Activated T-cell treated with anti-CD3 and anti-CD28 coated beads for 1 hour (primary cell): ENCODE measurements around the gene SPSB1.
"Not testable (repeated sequence)": the region's sequence is repeated elsewhere in the genome, so short reads cannot be mapped to it uniquely, and the experiment has no call there.

Source experiments
- DNase-seq: peaks from one replicate; pipeline ENCODE4 v3.0.0-alpha.2; 2020; ENCODE audit warnings: low read depth

Gene SPSB1

GRCh38 chr1:9366943-9367780, 74.5 kb downstream of the SPSB1 start:
- no peak for DNase-seq

- no peak for DNase-seq
These were observed 75.1 kb downstream of the SPSB1 start for GRCh38 chr1:9367806-9368205.

GRCh38 chr1:9368356-9368755, 75.7 kb downstream of the SPSB1 start:
- DNase-seq = no peak

GRCh38 chr1:9369964-9370788, 77.5 kb downstream of the SPSB1 start:
- no peak for DNase-seq

GRCh38 chr1:9371391-9371935, 78.8 kb downstream of the SPSB1 start:
- no peak for DNase-seq

- DNase-seq = no peak
These were observed 79.3 kb downstream of the SPSB1 start for GRCh38 chr1:9371951-9372350.

- DNase-seq = no peak
These were observed 80.9 kb downstream of the SPSB1 start for GRCh38 chr1:9373619-9374018.

GRCh38 chr1:9374748-9375341, 82.2 kb downstream of the SPSB1 start:
- no peak for DNase-seq

GRCh38 chr1:9375912-9376311, 83.2 kb downstream of the SPSB1 start:
- DNase-seq = no peak

- DNase-seq = no peak
These were observed 83.7 kb downstream of the SPSB1 start for GRCh38 chr1:9376430-9376829.

- DNase-seq = no peak
These were observed 84.2 kb downstream of the SPSB1 start for GRCh38 chr1:9376886-9377333.

- no peak for DNase-seq
These were observed 86.1 kb downstream of the SPSB1 start for GRCh38 chr1:9378801-9379200.

GRCh38 chr1:9380711-9381110, 88.0 kb downstream of the SPSB1 start:
- DNase-seq = no peak

- DNase-seq = no peak
These were observed 90.2 kb downstream of the SPSB1 start for GRCh38 chr1:9382643-9383491.

- DNase-seq = no peak
These were observed 91.4 kb downstream of the SPSB1 start for GRCh38 chr1:9384128-9384527.

- no peak for DNase-seq
These were observed 92.1 kb downstream of the SPSB1 start for GRCh38 chr1:9384751-9385245.

GRCh38 chr1:9385392-9385791, 92.7 kb downstream of the SPSB1 start:
- DNase-seq = not testable (repeated sequence)

- no peak for DNase-seq
These were observed 93.3 kb downstream of the SPSB1 start for GRCh38 chr1:9385801-9386573.

GRCh38 chr1:9388335-9389180, 95.9 kb downstream of the SPSB1 start:
- DNase-seq = no peak

GRCh38 chr1:9389968-9390367, 97.3 kb downstream of the SPSB1 start:
- DNase-seq = no peak
